ENCODE results near the gene PDE11A.

GRCh38 chr2:177658309-177658708 lies 414.3 kb downstream of the PDE11A start:
- no peak for TF ChIP-seq POLR2AphosphoS5 (IDR thresholded peaks at IDR 0.05)
- no peak for TF ChIP-seq POLR2A (IDR thresholded peaks at IDR 0.05; ENCODE audit: low read depth)
